ENCODE data around the gene ITCH. TPM values are rescaled to one million over a fixed set of nuclear protein-coding genes. Genes with fewer than 3 reads are reported as not detected.
"Not testable (repeated sequence)": the region's sequence is repeated elsewhere in the genome, so short reads cannot be mapped to it uniquely, and the experiment has no call there.

Gene ITCH
- total RNA-seq, 1 donor from 2014 or later, result 93.2 TPM

DNA sequence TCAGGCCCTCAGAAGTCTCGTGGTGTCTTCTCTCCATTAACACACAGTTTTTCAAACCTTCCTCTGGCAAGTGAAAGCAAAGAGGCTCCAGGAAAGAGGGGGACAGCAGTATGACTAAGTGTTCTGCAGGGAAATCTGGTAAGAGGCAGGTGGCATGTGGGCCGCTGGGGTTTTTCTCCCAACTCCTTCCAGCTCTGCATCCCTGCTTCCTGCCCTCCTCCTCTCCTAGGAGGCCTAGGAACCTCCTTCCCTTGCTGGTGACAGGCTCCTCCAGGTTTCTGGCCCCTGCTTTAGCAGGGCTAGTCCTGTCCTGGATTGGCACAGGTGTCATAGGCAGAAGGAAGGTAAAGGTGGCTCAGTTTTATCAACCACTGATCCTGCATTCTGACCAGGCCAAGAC lies 7.6 kb upstream of the ITCH start:
- DNase-seq (ENCODE audit: low read depth) (no peak), FAIRE-seq (no peak)
- no peaks in the 10 kb centered on the region for H3K36me3 ChIP-seq (ENCODE audit: control insufficient read depth, insufficient read depth, low read length)
- no peak overlapping the region for H3K4me3 ChIP-seq (ENCODE audit: low read depth, low read length)
- TF ChIP-seq, protein P1, sequence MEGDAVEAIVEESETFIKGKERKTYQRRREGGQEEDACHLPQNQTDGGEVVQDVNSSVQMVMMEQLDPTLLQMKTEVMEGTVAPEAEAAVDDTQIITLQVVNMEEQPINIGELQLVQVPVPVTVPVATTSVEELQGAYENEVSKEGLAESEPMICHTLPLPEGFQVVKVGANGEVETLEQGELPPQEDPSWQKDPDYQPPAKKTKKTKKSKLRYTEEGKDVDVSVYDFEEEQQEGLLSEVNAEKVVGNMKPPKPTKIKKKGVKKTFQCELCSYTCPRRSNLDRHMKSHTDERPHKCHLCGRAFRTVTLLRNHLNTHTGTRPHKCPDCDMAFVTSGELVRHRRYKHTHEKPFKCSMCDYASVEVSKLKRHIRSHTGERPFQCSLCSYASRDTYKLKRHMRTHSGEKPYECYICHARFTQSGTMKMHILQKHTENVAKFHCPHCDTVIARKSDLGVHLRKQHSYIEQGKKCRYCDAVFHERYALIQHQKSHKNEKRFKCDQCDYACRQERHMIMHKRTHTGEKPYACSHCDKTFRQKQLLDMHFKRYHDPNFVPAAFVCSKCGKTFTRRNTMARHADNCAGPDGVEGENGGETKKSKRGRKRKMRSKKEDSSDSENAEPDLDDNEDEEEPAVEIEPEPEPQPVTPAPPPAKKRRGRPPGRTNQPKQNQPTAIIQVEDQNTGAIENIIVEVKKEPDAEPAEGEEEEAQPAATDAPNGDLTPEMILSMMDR (IDR thresholded peaks at IDR 0.05; ENCODE audit: insufficient read depth, low read length, severe bottlenecking), result no peak
- H3K27me3 ChIP-seq (ENCODE audit: control insufficient read depth, insufficient read depth, low read length), result no peaks in the 10 kb centered on the region

DNA sequence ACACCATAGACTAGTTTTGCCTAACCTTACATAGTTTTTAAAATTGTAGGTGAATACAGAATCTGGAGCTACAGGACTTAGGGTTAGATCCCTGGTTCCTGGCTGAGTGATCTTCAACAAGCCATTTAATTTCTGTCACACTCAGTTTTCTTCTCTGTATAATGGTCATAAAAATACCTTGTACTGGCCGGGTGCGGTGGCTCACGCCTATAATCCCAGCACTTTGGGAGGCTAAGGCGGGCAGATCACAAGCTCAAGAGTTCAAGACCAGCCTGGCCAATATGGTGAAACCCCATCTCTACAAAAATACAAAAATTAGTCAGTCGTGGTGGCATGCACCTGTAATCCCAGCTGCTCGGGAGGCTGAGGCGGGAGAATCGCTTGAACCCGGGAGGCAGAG lies 3.3 kb upstream of the ITCH start:
- H3K4me3 ChIP-seq (ENCODE audit: low read depth, low read length); DNase-seq (ENCODE audit: low read depth); FAIRE-seq; H3K36me3 ChIP-seq (ENCODE audit: control insufficient read depth, insufficient read depth, low read length); H3K27me3 ChIP-seq (ENCODE audit: control insufficient read depth, insufficient read depth, low read length): not testable (repeated sequence)

DNA sequence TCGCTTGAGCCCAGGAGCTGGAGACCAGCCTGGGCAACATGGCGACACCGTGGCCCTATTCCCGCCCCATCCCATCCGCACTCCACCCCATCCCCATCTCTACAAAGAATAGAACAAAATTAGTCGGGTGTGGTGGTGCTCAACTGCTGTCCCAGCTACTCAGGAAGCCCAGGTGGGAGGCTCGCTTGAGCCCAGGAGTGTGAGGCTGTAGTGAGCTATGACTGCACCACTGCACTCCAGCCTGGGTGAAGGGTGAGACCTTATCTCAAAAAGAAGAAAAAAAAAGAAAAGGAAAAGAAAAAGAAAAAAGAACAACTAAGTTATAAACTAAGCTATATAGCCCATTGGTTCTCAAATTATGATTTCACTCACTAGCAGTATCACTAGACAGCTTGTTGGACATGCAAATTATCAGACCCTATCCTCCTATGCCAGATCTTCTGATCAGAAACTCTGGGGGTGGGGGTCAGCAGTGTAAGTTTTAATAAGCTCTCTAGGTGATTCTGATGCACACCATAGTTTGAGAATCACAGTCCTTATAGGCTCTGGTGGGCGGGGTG lies 491 bp upstream of the ITCH start:
- TF ChIP-seq, protein P1 (IDR thresholded peaks at IDR 0.05; ENCODE audit: insufficient read depth, low read length, severe bottlenecking), result no peak
- Histone ChIP-seq H3K4me3 (ENCODE audit: low read depth, low read length) (peak overlapping the region; percentile 97), H3K36me3 (ENCODE audit: control insufficient read depth, insufficient read depth, low read length) (no peaks in the 10 kb centered on the region), H3K27me3 (ENCODE audit: control insufficient read depth, insufficient read depth, low read length) (no peaks in the 10 kb centered on the region)
- FAIRE-seq (no peak), DNase-seq (ENCODE audit: low read depth) (no peak)

DNA sequence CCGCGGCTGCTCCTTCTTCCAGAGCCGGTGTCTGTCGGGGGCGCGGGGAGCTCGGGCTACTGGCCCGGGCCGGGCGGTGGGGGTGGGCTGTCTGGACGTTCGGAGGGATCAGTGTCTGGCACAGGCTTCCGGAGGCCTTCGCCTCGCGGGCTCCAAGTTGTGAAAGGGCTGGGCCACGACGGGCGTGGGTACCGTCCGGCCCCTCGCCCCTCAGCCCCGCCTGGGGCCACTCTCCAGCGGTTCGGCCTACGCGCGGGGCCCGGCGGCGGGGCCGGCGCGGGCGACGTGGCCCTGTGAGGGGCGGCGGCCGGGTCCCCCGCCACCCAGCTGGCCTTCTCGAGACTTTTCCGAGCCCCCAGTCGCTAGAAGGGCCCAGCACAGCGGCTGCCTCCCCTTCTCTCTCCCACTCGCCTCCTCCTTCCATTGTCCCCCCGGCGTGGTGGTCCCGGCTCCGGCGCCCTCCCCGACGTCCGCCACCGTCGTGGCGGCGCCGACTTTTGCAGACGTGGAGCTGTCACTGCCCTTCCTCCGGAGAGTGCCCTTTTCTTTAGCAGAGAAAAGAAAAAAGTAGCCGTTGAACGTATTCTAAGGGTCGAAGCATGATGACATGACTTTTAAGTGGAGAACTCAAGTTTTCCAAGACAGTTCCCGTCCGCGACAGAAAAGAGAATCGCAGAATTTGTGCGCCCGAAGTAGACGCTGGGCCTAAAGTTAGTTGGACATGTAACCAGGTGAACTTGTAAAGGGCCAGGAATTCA lies 571 bp downstream of the ITCH start:
- H3K4me3 ChIP-seq (ENCODE audit: low read depth, low read length), result peak overlapping the region; percentile 97
- no peaks in the 10 kb centered on the region for H3K27me3 ChIP-seq (ENCODE audit: control insufficient read depth, insufficient read depth, low read length)
- peak; percentile 23 for DNase-seq (ENCODE audit: low read depth)
- no peaks in the 10 kb centered on the region for H3K36me3 ChIP-seq (ENCODE audit: control insufficient read depth, insufficient read depth, low read length)
- TF ChIP-seq, protein P1 (IDR thresholded peaks at IDR 0.05; ENCODE audit: insufficient read depth, low read length, severe bottlenecking), result no peak
- no peak for FAIRE-seq

DNA sequence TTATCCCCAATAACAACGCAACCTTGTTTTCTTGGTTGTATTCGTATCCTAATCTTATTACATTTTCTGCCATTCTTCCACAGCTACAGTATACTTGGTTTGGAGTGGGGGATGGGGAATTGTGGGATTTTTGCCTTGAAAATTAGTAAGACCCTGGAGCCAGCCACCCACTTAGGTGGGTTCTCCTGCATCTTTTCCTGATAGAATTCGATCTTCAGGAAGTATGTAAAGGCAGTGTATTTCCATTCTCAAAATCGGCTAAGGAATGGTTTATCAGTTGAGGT lies 1.1 kb downstream of the ITCH start:
- DNase-seq (ENCODE audit: low read depth) (no peak), FAIRE-seq (no peak)
- Histone ChIP-seq H3K4me3 (ENCODE audit: low read depth, low read length) (peak overlapping the region; percentile 97), H3K36me3 (ENCODE audit: control insufficient read depth, insufficient read depth, low read length) (no peaks in the 10 kb centered on the region), H3K27me3 (ENCODE audit: control insufficient read depth, insufficient read depth, low read length) (no peaks in the 10 kb centered on the region)
- TF ChIP-seq, protein P1 (IDR thresholded peaks at IDR 0.05; ENCODE audit: insufficient read depth, low read length, severe bottlenecking), result no peak

DNA sequence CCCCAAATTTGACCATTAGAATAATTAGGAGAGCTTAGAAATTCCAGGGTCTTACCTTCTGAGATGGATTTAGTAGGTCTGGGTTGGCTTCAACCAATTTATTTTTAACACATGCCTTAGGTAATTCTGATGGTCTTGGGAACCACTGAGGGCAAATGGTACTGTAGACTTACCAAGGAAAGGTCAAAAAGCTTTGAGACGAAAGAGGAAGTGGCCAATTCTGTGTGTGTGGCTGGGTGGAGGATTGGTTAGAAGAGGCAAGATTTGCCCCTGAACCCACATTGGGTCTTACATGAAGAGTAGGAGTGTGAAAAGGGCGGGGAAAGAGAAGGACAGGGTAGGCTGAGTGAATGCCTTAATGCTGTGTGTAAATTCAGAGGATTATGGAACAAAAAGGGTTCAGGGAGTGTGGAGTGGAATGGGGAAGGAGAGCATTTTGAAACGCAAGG lies 2.7 kb downstream of the ITCH start:
- Histone ChIP-seq H3K27me3 (ENCODE audit: control insufficient read depth, insufficient read depth, low read length) (no peaks in the 10 kb centered on the region), H3K4me3 (ENCODE audit: low read depth, low read length) (no peak overlapping the region), H3K36me3 (ENCODE audit: control insufficient read depth, insufficient read depth, low read length) (peaks cover 4% of the 10 kb centered on the region)
- DNase-seq (ENCODE audit: low read depth), result no peak
- FAIRE-seq, result no peak
- TF ChIP-seq, protein P1 (IDR thresholded peaks at IDR 0.05; ENCODE audit: insufficient read depth, low read length, severe bottlenecking), result no peak
